ENCODE results near the gene MYO3B. TPM values are rescaled to one million over a fixed set of nuclear protein-coding genes. Genes with fewer than 3 reads are reported as not detected.

Gene MYO3B
- total RNA-seq, 1 donor from 2014 or later, result 0.22 TPM

- Mint-ChIP-seq H3K27me3 (ENCODE audit: unreplicated experiment) (no peaks in the 10 kb centered on the region), H3K4me3 (ENCODE audit: unreplicated experiment) (no peak overlapping the region), H3K27ac (ENCODE audit: unreplicated experiment) (no peak overlapping the region), H3K4me1 (ENCODE audit: low read depth, unreplicated experiment) (peaks cover 10% of the 10 kb centered on the region), H3K9me3 (ENCODE audit: unreplicated experiment) (peaks cover 3% of the 10 kb centered on the region), H3K36me3 (ENCODE audit: unreplicated experiment) (peaks cover 16% of the 10 kb centered on the region)
- no peak for DNase-seq
- no peak for TF ChIP-seq CTCF (IDR thresholded peaks at IDR 0.05; ENCODE audit: partially characterized antibody, unreplicated experiment)
Observed at GRCh38 chr2:170314744-170315447, 136.9 kb downstream of the MYO3B start.

GRCh38 chr2:170320948-170321347, 143.0 kb downstream of the MYO3B start:
- Mint-ChIP-seq H3K9me3 (ENCODE audit: unreplicated experiment) (peaks cover 4% of the 10 kb centered on the region), H3K27me3 (ENCODE audit: unreplicated experiment) (no peaks in the 10 kb centered on the region), H3K4me3 (ENCODE audit: unreplicated experiment) (no peak overlapping the region), H3K36me3 (ENCODE audit: unreplicated experiment) (peaks cover 35% of the 10 kb centered on the region), H3K4me1 (ENCODE audit: low read depth, unreplicated experiment) (peaks cover 4% of the 10 kb centered on the region), H3K27ac (ENCODE audit: unreplicated experiment) (no peak overlapping the region)
- DNase-seq, result no peak
- no peak for TF ChIP-seq CTCF (IDR thresholded peaks at IDR 0.05; ENCODE audit: partially characterized antibody, unreplicated experiment)

GRCh38 chr2:170321526-170321925, 143.6 kb downstream of the MYO3B start:
- Mint-ChIP-seq H3K4me3 (ENCODE audit: unreplicated experiment) (no peak overlapping the region), H3K9me3 (ENCODE audit: unreplicated experiment) (peaks cover 4% of the 10 kb centered on the region), H3K27me3 (ENCODE audit: unreplicated experiment) (no peaks in the 10 kb centered on the region), H3K27ac (ENCODE audit: unreplicated experiment) (no peak overlapping the region), H3K4me1 (ENCODE audit: low read depth, unreplicated experiment) (peaks cover 4% of the 10 kb centered on the region), H3K36me3 (ENCODE audit: unreplicated experiment) (peaks cover 35% of the 10 kb centered on the region)
- DNase-seq, result no peak
- no peak for TF ChIP-seq CTCF (IDR thresholded peaks at IDR 0.05; ENCODE audit: partially characterized antibody, unreplicated experiment)

GRCh38 chr2:170322140-170322766, 144.3 kb downstream of the MYO3B start:
- no peak for TF ChIP-seq CTCF (IDR thresholded peaks at IDR 0.05; ENCODE audit: partially characterized antibody, unreplicated experiment)
- H3K27me3 Mint-ChIP-seq (ENCODE audit: unreplicated experiment), result no peaks in the 10 kb centered on the region
- no peak for DNase-seq
- peaks cover 35% of the 10 kb centered on the region for H3K36me3 Mint-ChIP-seq (ENCODE audit: unreplicated experiment)
- no peak overlapping the region for H3K4me3 Mint-ChIP-seq (ENCODE audit: unreplicated experiment)
- H3K4me1 Mint-ChIP-seq (ENCODE audit: low read depth, unreplicated experiment), result peaks cover 4% of the 10 kb centered on the region
- H3K27ac Mint-ChIP-seq (ENCODE audit: unreplicated experiment), result no peak overlapping the region
- peaks cover 4% of the 10 kb centered on the region for H3K9me3 Mint-ChIP-seq (ENCODE audit: unreplicated experiment)

GRCh38 chr2:170323743-170324142, 145.8 kb downstream of the MYO3B start:
- Mint-ChIP-seq H3K9me3 (ENCODE audit: unreplicated experiment) (peaks cover 4% of the 10 kb centered on the region), H3K36me3 (ENCODE audit: unreplicated experiment) (peaks cover 28% of the 10 kb centered on the region), H3K4me3 (ENCODE audit: unreplicated experiment) (no peak overlapping the region), H3K27me3 (ENCODE audit: unreplicated experiment) (no peaks in the 10 kb centered on the region), H3K27ac (ENCODE audit: unreplicated experiment) (no peak overlapping the region), H3K4me1 (ENCODE audit: low read depth, unreplicated experiment) (peaks cover 4% of the 10 kb centered on the region)
- TF ChIP-seq CTCF (IDR thresholded peaks at IDR 0.05; ENCODE audit: partially characterized antibody, unreplicated experiment), result no peak
- no peak for DNase-seq
